GM10248 (cell line): ENCODE results near the gene GNAT1.
"Not testable (repeated sequence)": the region's sequence is repeated elsewhere in the genome, so short reads cannot be mapped to it uniquely, and the experiment has no call there.

ENCODE experiments used
- CTCF ChIA-PET: fragments of 300-600 bp; sonication (Branson Sonifier 250); formaldehyde crosslinking; extraction: SDS; loops from one replicate; lab custom pipeline; 2021; ENCODE audit warnings: antibody characterized with exemption; lab: Yijun Ruan, JAX
- POLR2A ChIA-PET: fragments of 350-650 bp; sonication (Branson Sonifier 250); formaldehyde crosslinking; extraction: SDS; loops from one replicate; lab custom pipeline; 2020; ENCODE audit warnings: antibody characterized with exemption; lab: Yijun Ruan, JAX
- DNase-seq: peaks from one replicate; pipeline ENCODE4 v3.0.0; 2012; ENCODE audit errors: extremely low spot score
- TF ChIP-seq, protein P1 (sequence below): IDR thresholded peaks from 2 replicates; pipeline ENCODE4 v1.5.1; 2012; ENCODE audit warnings: mild to moderate bottlenecking, low read depth; ENCODE audit errors: extremely low read depth, missing control alignments, control extremely low read depth

GNAT1 gene

GRCh38 chr3:50227390-50228183 lies 36.2 kb downstream of the GNAT1 start:
- CTCF ChIA-PET, result interaction anchor here (0.9 to 26.7 kb wide), 16 partner anchors 8 to 297 kb away, joined by 3 to 393 read pairs (median 17); partner anchors contain the start of genes GNAI2, GNAT1, HYAL3 and MON1A
- TF ChIP-seq, protein P1, sequence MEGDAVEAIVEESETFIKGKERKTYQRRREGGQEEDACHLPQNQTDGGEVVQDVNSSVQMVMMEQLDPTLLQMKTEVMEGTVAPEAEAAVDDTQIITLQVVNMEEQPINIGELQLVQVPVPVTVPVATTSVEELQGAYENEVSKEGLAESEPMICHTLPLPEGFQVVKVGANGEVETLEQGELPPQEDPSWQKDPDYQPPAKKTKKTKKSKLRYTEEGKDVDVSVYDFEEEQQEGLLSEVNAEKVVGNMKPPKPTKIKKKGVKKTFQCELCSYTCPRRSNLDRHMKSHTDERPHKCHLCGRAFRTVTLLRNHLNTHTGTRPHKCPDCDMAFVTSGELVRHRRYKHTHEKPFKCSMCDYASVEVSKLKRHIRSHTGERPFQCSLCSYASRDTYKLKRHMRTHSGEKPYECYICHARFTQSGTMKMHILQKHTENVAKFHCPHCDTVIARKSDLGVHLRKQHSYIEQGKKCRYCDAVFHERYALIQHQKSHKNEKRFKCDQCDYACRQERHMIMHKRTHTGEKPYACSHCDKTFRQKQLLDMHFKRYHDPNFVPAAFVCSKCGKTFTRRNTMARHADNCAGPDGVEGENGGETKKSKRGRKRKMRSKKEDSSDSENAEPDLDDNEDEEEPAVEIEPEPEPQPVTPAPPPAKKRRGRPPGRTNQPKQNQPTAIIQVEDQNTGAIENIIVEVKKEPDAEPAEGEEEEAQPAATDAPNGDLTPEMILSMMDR, result peak; percentile 82
- POLR2A ChIA-PET, result interaction anchor here (0.5 to 0.6 kb wide), 2 partner anchors 31 to 1378 kb away, joined by 3 to 11 read pairs; no protein-coding TSS in a partner anchor
- DNase-seq, result peak; percentile 94

- not testable (repeated sequence) for DNase-seq
- ChIA-PET CTCF (interaction anchor here (1.5 to 26.7 kb wide), 9 partner anchors 9 to 107 kb away, joined by 3 to 393 read pairs (median 25); partner anchors contain the start of genes GNAT1, HYAL3 and NAA80), POLR2A (interaction anchor here (0.6 kb wide), 1 partner anchor 30 kb away, joined by 11 read pairs; no protein-coding TSS in a partner anchor)
Observed at GRCh38 chr3:50228184-50228763, 36.9 kb downstream of the GNAT1 start.

GRCh38 chr3:50229490-50229889 lies 38.1 kb downstream of the GNAT1 start:
- CTCF ChIA-PET, result interaction anchor here (1.5 to 26.7 kb wide), 6 partner anchors 13 to 109 kb away, joined by 3 to 393 read pairs (median 74); partner anchors contain the start of gene GNAT1
- POLR2A ChIA-PET, result no interaction called here

DNA sequence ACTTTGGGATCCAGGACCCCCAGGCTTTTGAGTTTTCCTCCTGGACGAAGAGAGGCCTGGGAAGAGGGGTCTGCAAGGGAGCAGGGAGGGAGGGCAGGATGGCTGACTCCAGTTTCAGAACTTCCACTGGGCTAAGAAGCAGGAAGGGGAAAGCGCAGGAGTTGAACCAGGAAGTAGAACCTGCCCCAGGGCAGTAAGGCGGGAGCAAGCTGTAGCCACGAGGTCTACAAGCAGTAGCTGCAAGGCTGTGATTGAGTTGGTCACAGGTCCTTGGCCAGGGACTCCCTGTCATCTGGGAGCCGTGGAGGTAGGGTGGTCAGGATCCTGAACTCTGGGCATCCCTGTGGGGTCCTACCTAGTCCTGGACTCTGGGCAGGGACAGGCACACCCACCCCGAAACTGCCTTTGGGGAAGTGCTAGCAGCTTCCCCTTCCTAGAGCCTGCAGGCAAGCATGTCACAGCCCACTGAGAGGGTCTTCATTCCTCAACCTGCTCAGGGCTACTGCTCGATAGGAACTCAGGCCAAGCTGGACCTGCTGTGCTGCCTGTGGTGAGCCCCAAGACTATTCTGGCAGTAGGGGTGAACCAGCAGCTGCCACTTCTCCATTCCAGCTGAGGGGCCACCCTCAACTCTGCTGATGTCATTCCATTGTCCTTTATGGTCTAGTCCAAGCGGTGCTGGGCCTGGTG lies 38.8 kb downstream of the GNAT1 start:
- ChIA-PET CTCF (interaction anchor here (1.0 to 26.7 kb wide), 7 partner anchors 14 to 314 kb away, joined by 3 to 393 read pairs (median 59); partner anchors contain the start of gene GNAT1), POLR2A (no interaction called here)
- no peak for DNase-seq
- TF ChIP-seq, protein P1, result no peak

More at GRCh38 chr3:50229490-50229889, 38.1 kb downstream of the GNAT1 start:
- DNase-seq, result no peak
- TF ChIP-seq, protein P1, result no peak

GRCh38 chr3:50230794-50231125 lies 39.4 kb downstream of the GNAT1 start:
- ChIA-PET CTCF (interaction anchor here (1.0 to 26.7 kb wide), 6 partner anchors 15 to 313 kb away, joined by 3 to 393 read pairs (median 46); partner anchors contain the start of gene GNAT1), POLR2A (no interaction called here)
- no peak for DNase-seq
- TF ChIP-seq, protein P1, result no peak

DNA sequence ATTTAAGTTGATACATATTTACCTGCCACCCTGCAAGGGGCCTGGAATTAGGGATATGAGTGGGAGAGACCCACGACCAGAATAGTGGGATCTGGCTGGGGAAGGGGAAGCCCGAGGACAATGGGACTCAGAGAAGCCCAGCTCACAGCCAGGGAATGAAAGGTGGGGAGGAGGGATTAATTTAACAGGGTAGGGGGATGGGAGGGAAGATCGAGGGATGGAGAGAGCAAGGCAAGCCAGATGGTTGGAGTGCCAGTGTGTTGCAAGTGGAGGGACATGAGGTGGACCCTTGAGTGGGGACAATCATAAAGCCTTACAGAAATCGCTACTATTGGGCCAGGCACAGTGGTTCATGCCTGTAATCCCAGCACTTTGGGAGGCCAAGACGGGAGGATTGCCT lies 40.2 kb downstream of the GNAT1 start:
- ChIA-PET CTCF (interaction anchor here (1.4 to 26.7 kb wide), 4 partner anchors 14 to 43 kb away, joined by 3 to 393 read pairs (median 182); partner anchors contain the start of gene GNAT1), POLR2A (no interaction called here)
- no peak for DNase-seq
- TF ChIP-seq, protein P1, result no peak
